Stimulated activated CD4-positive, alpha-beta T cell treated with anti-CD3 and anti-CD28 coated beads, TNF-alpha, amount 100 ng/mL, for 24 hours (primary cell): ENCODE data around the gene KDM2A.
A peak's percentile ranks its signal among the peaks of the same experiment; 100 is the strongest.
"Not testable (repeated sequence)": the region's sequence is repeated elsewhere in the genome, so short reads cannot be mapped to it uniquely, and the experiment has no call there.

Source experiments
- DNase-seq, 3 experiments: peaks; one replicate each; pipeline ENCODE4 v3.0.0-alpha.2; 2020; ENCODE audit warnings: low read depth in 3 of 3

KDM2A gene

DNA sequence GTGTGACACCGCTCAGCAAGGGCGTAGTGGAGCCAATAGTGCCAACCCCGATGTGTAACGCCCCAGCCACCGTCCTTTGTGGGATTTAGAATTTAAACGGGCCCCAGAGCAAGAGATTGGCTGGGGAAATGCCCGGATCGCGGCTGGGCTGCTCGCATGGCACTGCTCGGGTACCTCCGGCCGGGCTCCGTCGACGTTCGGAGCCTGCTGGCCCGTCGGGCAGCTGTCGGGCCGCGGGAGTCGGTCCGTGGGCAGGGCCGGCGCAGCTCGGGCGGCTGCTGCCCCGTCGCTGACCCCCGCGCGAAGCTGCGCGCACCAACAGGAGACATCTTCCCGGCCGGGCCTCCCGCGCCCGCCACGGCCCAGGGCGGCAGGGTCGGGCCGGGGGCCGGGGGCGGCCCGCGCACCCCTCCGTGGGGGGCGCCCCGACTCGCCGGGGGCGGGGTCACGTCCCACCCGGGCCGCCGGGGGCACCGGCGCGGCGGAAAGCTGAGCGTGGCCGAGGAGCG, 1.3 kb upstream of the KDM2A start:
- peak in 1 of 3 experiments; percentile 42 for DNase-seq

DNA sequence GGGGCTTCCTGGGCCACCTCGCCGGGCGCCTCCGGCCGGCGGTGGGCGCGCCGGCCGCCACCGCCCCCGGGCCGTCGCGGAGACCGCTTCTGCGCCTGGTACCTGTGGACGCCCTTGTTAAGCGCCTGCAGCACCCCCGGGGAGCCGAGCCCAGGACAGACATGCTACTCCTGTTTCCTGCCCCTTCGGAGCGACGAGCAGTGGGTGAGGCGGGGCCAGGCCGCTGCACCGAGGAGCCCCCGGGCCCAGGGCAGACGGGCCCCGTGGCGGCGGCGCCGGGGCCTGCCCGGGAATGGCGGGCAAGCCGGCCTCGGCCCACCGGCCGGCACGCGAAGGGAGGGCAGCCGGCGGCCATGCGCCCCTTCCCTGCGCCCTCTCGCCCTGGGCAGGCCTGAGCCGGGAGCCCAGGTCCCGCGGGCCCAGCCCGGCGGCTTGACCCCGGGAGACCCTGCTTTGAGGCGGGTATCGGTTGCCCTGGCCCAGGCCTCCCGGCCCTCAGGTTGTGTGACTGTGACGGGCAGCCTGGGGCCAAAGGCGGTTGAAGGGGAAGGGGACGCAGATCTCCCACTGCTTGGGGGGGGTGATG, 789 bp upstream of the KDM2A start:
- DNase-seq, result peak in 1 of 3 experiments; percentile 44

DNA sequence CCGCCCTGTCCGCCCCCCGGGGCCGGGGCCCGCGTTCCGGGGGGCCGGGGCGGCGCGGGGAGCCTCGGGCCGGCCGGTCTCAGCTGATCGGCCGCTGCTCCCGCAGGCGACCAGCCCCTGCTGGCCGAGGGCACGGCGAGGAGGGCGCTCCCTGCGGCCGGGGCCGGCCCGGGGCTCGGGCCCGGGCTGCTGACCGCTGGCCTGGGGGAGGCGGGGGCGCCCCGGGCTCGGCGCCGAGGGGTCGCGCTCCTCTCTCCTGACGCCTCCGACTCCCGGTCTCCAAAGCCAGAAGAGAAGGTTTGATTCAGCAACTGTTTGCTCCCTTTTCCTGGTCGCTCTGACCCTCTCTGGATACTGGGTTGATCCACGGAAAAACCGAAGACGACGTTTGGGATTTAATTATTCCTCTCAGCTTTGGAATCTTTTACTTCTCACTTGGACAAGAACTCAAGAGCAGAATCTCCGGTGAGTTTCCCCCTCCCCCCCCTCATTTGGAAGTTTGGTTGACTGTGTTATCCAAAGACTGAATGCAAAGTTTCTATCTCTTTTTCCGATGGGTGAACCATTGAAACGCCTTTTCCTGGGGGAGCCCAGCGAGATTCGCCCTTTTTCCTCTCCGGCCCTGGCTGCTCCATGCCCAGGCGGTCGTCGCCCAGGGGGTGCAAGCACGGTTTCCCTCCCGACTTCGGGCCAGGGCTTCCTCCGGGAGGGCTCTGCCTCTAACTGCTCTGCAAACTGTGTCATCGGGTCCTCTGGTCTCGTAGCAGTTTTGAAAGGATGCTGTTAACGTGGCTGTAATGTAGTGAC, 725 bp downstream of the KDM2A start:
- peak in 1 of 3 experiments; percentile 7 for DNase-seq

GRCh38 chr11:67120456-67120855, 1.4 kb downstream of the KDM2A start:
- no peak for DNase-seq

DNA sequence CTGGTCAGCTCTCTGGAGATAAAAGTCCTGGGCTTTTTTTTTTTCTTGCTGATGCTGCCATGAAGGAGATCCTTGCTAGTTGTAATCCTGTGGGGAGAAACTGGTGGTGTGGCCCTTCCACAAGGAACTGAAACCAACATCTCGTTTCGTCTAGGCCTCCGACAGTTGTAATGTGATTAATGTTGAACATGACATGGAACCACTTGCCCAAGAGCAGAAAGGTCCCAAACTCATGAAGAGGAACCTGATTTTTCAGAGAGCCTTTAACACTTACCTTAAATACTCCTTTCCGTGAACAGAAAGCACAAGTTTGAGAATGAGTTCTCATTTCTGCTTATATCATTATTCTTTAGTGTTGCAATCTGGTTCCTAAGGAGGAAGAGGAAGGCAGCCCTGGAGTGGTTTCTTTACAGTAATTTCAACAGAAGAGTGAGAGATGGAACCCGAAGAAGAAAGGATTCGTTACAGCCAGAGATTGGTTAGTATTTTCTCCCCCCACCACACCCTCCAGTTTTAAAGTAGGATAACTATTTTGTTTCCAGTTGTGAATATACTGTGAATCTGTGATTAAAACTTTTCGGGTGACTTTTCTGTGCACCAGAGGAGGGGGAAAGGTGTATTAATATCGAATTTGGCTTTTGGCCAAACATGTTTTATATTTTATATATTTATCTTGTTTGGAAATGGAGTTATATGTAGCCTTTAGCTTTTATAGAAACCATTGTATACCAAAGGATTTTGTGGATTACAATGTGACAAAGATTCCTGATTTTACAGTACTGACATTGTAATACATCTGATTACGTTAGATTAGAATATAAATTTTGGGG, 2.0 kb downstream of the KDM2A start:
- peak in 1 of 3 experiments; percentile 5 for DNase-seq

DNA sequence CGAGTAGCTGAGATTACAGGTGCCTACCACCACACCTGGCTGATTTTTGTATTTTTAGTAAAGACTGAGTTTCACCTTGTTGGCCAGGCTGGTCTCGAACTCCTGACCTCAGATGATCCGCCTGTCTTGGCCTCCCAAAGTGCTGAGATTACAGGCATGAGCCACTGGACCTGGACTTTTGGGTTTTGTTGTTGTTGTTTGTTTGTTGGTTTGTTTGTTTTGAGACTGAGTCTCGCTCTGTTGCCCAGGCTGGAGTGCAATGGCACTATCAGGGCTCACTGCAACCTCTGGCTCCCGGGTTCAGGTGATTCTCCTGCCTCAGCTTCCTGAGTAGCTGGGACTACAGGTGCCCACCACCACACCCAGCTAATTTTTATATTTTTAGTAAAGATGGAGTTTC, 4.7 kb downstream of the KDM2A start:
- not testable (repeated sequence) for DNase-seq

DNA sequence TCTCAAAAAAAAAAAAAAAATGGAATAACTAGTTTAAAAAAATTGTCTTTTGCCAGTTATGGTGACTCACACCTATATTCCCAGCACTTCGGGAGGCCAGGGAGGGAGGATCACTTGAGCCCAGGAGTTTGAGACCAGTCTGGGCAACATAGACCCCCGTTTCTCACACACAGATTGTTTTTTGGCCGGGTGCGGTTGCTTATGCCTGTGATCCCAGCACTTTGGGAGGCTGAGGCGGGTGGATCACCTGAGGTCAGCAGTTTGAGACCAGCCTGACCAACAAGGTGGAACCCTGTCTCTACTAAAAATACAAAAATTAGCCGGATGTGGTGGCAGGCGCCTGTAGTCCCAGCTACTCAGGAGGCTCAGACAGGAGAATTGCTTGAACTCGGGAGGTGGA, 7.2 kb downstream of the KDM2A start:
- DNase-seq, result not testable (repeated sequence)

GRCh38 chr11:67126986-67127385, 7.9 kb downstream of the KDM2A start:
- no peak for DNase-seq

DNA sequence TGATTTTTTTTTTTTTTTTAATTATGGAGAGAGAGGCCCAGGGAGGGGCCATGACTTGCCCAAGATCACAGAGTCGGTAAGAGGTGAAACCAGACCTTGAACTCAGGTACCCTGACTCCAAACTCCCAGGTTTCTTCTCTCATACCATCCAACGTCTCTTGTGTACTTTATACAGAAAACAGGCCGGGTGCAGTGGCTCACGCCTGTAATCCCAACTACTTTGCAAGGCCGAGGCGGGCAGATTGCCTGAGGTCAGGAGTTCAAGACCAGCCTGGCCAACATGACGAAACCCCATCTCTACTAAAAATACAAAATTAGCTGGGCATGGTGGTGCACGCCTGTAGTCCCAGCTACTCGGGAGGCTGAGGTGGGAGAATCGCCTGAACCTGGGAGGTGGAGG, 11.8 kb downstream of the KDM2A start:
- DNase-seq, result not testable (repeated sequence)

- DNase-seq, result no peak
These were observed 17.1 kb downstream of the KDM2A start for GRCh38 chr11:67136156-67136555.

DNA sequence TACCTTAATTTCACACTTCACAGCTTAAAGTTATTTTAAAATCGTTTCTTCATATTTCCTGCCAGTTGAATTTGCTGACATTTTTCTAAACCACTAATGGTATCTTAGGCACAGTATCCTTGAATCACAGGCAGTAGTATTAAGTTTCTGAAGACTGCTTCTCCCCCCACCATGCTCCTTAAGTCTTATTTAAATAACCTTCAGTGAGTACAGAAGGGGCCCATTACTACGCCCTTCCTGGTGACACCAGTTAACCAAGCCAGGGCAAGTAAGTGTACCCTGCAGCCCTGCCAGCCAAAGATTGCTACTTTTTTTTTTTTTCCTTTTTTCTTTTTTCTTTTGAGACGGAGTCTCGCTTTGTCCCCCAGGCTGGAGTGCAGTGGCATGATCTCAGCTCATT, 19.9 kb downstream of the KDM2A start:
- no peak for DNase-seq

DNA sequence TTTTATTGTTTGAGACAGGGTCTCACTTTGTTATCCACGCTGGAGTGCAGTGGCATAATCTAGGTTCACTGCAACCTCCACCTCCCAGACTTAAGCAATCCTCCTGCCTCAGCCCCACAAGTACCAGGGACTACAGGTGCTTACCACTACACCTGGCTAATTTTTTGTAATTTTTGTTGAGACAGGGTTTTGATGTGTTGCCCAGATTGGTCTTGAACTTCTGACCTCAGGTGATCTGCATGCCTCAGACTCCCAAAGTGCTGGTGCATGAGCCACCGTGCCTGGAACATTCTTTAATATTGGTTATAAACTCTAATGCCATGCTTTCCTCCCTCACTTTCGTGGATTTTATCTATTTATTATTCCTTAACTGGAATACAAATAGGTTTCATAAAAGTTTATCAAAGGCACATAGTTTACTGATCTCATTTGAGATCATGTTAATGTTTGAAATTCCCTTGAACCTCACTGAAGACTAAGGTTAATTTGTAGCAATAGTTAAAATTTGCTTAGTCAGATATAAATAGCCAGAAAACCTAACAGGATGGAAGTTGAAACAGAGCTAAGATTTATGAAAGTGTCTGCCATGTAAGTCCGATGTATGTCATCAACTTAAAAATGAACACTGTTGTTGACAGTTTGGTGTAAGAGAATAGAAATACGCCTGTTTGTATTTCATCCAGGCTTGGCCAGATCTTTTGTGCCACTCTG, 27.6 kb downstream of the KDM2A start:
- no peak for DNase-seq

DNA sequence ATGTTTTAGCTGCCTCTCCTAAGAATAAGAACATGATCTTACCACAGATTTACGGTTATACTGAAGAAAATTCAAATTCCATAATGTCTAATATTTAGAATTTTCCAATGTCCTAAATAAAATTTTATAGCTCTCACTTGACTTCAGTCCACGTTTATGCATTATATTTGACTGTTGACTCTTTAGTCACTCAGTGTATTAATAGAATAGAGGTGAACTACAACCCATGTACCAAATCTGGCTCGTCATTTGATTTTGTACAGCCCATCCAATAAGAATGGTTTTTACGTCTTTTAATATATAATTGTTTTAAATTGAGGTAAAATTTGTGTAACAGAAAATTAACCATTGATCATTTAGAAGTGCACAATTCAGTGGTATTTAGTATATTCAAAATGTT, 34.9 kb downstream of the KDM2A start:
- no peak for DNase-seq

DNA sequence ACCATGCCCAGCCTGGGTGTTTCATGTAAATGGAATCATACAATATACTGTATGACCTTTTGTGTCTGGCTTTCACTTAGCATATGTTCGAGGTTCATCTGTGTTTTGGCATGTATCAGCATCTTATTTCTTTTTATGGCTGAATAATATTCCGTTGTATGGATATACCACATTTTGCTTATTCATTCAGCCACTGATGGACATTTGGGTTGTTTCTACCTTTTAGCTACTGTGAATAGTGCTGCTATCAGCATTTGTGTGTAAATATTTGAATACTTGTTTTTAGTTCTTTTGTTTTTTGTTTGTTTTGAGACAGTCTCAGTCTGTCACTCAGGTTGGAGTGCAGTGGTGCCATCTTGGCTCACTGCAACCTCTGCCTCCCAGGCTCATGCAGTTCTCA, 35.7 kb downstream of the KDM2A start:
- DNase-seq, result no peak

- no peak for DNase-seq
These were observed 38.6 kb downstream of the KDM2A start for GRCh38 chr11:67157691-67158090.

DNA sequence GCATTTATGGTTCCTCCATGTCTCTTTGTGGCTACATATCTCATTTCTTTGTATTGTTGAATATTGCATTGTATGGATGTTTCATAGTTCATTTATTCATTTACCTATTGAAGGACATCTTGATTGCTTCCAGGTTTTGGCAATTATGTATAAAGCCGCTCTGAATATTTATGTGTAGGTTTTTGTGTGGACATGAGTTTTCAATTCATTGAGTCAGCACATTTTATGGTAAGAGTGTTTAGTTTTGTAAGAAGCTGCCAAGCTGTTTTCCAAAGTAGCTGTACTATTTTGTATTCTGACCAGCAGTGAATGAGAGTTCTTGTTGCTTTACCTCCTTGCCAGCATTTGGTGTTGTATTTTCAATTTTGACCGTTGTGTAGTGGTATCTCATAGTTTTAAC, 39.2 kb downstream of the KDM2A start:
- no peak for DNase-seq

GRCh38 chr11:67160045-67160444, 41.0 kb downstream of the KDM2A start:
- DNase-seq, result no peak

GRCh38 chr11:67160872-67161783, 42.1 kb downstream of the KDM2A start:
- DNase-seq, result no peak

DNA sequence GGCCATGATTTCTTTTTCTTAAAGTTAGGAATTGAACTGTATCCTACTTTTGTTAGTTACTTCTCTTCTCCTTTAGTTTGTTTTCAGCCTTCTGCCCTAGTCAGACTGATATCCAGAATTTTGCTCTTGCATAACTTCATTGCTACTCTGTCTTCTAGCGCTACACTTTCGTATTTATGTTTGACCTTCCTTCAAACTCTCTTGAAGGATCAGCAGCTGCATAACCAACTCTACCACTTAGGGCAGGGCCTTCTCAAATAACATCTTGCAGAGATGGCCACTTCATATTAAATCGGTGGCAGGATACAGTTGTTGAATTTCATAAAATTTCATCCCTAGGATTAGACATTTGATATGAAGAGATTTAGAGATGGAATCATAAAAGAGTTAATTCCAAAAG, 43.9 kb downstream of the KDM2A start:
- no peak for DNase-seq

DNA sequence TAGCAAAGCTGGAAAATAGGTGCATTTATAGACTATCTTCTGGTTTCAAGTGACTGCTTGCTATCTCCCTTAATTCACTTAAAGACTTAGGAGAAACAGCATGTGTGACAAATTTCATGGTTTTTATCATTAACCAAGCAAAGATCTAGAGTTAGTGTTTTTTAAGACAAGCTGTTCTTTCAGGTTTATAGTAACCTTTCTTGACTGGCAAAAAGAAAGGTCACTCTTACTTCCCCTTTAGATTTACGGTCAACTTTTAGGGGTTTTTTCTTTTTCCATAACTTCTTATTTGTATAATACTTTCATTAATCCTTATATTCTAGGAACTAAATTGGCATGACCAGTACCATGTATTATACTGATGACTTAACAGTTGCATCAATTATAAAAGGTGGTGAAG, 46.6 kb downstream of the KDM2A start:
- DNase-seq, result no peak

- DNase-seq, result no peak
These were observed 48.0 kb downstream of the KDM2A start for GRCh38 chr11:67167091-67167490.
